GM18508 (cell line): ENCODE results near the gene MPPED1.

Experiments used
- ATAC-seq: cut with Tn5 transposase; IDR thresholded peaks from one replicate; pipeline ENCODE4 v1.9.1; 2021; ENCODE audit warnings: moderate number of reproducible peaks; ENCODE audit not compliant: insufficient read depth, unreplicated experiment

The MPPED1 gene

DNA sequence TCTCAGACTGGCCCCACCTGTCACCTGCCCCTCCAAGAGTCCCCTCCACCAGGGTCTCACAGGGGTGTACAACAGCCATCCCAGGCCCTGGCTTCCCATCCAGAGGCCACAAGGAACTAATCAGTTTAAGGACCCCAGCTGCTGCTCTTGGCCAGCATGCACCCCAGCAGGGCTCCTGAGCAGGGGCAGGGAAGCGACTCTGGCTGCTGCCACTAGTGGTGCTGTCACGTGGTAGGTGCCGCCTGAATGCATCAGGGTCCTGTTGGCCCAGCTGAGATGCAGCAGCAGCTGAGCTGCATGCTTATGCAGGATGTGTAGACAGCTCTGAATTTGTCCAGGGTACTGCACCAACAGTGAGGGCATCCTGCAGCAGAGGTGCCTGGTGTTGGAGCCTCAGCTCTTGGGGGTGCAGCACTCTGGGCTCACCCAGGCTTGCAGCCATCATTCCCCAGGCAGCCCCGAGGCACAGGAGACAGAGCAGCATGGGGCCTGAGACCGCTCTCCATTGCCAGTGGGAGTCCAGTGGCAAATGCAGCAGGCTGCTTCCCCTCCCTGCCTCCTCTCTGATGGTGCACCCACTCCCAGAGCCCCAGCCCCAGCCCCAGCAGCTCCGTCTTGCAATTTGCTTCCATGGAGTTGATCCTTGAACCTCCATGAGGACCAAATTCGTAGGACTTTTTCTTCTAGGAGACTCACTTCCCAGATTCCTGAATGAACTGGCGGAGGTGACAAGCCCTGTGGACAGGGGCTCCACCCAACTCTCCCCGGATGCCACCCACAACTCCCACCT is 98.7 kb downstream of the MPPED1 start:
- no peak for ATAC-seq

DNA sequence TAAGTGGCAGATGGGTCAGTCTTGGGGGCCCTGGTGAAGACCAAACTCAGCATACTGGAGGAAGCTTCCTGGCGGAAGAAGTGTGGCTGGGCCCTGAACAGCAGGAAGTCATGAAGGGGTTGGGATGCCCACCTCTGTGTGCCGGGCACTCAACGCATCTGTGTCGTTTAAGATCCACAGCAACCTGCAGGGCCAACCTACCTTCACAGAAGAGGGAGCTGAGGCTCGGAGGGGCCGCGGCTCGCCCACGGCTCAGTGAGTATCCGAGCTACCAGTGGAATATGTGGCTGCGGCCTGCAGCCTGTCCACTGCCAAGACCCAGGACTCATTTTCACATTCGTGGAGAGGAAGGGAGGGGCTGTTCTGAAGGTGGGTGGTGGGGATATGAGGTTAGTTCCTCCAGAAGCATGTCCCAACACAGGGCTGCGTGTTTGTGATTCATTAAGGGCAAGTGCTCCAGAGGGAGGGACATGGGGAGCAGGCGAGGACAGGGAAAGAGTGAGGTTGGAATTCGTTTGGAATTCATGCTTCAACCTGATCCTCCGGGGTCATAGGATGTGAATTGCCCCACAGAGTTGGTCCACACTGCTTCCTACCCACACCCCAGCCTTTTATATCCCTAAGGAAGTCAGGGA is 99.6 kb downstream of the MPPED1 start:
- no peak for ATAC-seq

GRCh38 chr22:43512279-43512678 is 100.5 kb downstream of the MPPED1 start:
- ATAC-seq = no peak

- no peak for ATAC-seq
These were observed 102.8 kb downstream of the MPPED1 start for GRCh38 chr22:43514476-43515157.

- no peak for ATAC-seq
These were observed 103.6 kb downstream of the MPPED1 start for GRCh38 chr22:43515411-43515810.

- ATAC-seq = no peak
These were observed 104.1 kb downstream of the MPPED1 start for GRCh38 chr22:43515902-43516301.

DNA sequence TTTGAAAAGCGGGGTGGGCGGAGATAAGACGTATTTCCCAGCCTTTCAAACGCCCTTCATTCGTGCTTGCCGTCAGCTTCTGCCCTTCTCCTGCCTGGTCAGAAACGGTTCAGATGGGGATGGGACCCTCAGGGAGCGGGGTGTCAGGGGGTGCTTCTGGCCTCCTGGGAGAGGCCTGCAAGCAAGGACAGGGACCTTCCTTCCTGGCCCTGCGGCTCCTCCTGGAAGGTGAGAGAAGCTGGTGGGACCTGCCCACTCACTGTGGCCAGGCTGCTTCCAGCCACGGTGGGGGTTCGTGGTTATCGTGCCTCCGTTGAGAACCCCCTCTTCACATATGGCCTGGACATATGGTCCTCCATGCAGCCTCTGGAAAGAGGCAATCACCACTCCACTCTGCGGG is 104.6 kb downstream of the MPPED1 start:
- ATAC-seq = no peak

DNA sequence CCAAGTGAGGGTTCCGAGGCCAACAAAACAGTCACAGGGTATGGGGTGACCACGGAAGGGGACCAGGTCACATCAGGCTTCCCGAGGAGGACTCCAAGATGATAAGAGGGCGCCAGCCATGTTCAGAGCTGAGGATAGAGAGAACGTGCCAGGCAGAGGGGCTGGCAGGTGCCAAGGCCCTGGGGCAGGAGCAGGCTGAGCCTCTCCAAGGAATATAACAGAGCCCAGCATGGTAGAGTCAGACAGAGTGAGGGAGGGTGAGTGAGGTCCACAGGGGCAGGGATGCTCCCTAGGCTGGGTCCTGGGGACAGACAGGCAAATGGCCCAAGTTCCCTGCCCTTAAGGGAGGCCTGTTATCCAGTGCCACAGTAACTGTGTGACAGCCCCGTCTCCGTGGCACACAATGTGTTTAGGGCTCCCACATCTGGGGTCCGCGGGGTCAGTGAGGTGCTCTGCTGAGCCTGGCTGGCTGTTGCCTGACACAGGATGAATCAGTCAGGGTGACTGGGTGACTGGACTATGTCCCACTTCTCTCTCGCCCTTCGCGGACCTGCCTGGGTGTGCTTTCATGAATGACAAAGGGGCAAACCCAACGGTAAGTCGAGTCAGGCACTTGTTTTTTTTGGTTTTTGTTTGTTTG is 105.3 kb downstream of the MPPED1 start:
- no peak for ATAC-seq

GRCh38 chr22:43520632-43521039 is 108.8 kb downstream of the MPPED1 start:
- no peak for ATAC-seq

GRCh38 chr22:43521716-43522115 is 109.9 kb downstream of the MPPED1 start:
- no peak for ATAC-seq

DNA sequence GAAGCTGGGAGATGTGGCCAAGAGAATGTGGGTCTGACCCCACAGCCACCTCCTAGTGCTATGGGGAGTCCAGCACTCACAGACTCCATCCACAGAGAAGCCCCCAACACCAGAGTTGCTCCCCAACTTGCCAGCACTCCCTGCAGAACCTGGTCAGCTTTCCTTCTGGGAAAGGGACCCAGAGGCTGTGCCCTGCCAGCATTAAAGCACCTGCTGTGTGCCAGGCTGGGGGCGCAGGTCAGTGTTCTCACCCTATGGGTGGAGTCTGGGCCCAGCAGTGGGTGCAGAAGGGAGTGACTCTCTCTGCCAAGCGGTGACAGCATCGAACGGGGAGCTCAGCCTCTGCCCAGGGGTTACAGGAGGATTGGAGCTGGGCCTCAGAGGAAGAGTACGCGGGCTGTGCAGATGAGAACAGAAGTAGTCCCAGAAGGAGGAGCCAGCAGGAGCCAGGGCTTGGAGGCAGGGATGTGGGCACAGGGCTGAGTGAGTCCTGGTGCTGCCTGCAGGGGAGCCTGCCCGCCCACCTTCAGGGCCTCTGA is 114.4 kb downstream of the MPPED1 start:
- no peak for ATAC-seq

GRCh38 chr22:43526946-43527345 is 115.1 kb downstream of the MPPED1 start:
- ATAC-seq = no peak

- no peak for ATAC-seq
These were observed 117.0 kb downstream of the MPPED1 start for GRCh38 chr22:43528601-43529360.

- no peak for ATAC-seq
These were observed 117.6 kb downstream of the MPPED1 start for GRCh38 chr22:43529461-43529860.

- ATAC-seq = no peak
These were observed 118.1 kb downstream of the MPPED1 start for GRCh38 chr22:43529934-43530333.

GRCh38 chr22:43530349-43531201 is 118.8 kb downstream of the MPPED1 start:
- no peak for ATAC-seq

DNA sequence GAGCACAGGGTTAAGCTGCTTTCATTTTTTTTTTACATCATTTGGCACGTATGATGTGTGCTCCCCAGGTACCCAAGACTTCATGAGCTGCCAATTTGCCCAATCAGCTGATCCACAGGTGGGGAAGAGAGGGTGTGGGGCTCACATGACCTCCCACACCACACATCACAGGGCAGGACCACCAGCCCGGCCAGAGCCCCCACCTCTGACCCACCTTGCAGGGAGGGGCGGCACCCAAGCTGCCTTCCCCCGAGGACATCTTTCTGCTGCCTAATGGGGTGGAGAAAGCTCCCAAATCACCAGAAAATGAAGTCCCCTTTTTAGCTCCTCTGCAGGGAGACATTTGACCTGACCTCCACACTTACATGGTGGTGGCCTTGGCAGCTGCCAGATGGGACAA is 119.8 kb downstream of the MPPED1 start:
- ATAC-seq = no peak

DNA sequence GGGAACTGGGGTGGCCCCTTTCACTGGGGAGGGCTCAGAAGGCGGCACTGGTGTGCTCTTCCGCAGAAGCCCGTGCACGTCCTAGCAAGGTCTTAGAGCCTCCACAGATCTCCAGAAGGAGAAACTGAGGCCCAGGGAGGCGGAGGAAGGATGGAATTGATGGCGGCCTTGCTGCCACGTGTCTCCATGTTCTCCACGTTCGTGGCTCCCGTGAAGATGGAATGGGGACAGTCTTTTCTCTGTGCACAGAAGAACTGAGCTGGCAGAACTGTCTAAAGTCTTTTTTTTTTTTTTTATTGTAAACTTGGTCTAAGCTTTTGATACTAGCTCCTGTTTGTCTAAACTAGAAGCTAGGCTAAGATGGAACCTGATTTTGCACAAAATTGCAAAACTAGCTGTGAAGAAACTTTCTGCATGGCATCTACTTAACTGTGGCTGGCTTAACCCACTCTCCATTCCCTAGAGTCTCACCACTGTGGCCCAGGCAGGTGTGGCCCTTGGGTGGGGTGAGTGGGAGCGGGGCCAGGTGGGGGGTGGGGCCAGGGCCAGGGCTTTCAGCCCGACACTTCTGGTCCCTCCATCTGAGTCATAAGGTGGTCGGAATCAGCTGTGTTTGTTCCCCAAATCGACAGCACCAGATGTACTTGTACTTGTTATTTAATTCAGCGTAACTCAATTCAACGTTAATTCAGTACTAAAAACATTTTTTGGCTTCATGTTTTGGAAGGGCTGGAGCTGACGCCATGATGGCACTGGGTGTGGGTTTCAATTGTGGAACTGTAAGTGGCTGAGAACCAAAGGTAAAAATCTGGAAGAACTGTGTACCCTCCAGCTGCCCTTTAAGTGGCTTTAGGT is 120.7 kb downstream of the MPPED1 start:
- ATAC-seq = no peak
